ENCODE data around the gene MAP3K14.

The MAP3K14 gene

GRCh38 chr17:45338023-45338781, 21.4 kb upstream of the MAP3K14 start:
- H3K36me3 ChIP-seq (ENCODE audit: insufficient read depth, insufficient read length, low read length): no peaks in the 10 kb centered on the region
- H3K27me3 ChIP-seq (ENCODE audit: insufficient read depth, insufficient read length): no peaks in the 10 kb centered on the region
- H3K9ac ChIP-seq (ENCODE audit: insufficient read length, low read depth): no peak overlapping the region
- H3K9me3 ChIP-seq (ENCODE audit: insufficient read depth, low read length): no peaks in the 10 kb centered on the region
- peaks cover 13% of the 10 kb centered on the region for H3K4me1 ChIP-seq (ENCODE audit: insufficient read depth, insufficient read length)
- no peak overlapping the region for H3K4me3 ChIP-seq (ENCODE audit: insufficient read length, low read depth)
- TF ChIP-seq SUZ12 (IDR thresholded peaks at IDR 0.05; ENCODE audit: extremely low read depth, insufficient read depth, insufficient read length) (no peak), YY1 (IDR thresholded peaks at IDR 0.05; ENCODE audit: insufficient read depth, insufficient read length) (no peak), ZNF274 (IDR thresholded peaks at IDR 0.05; ENCODE audit: low read depth, low read length) (no peak)
- no peak for DNase-seq (ENCODE audit: low read depth, low spot score)

- Histone ChIP-seq H3K9ac (ENCODE audit: insufficient read length, low read depth) (no peak overlapping the region), H3K36me3 (ENCODE audit: insufficient read depth, insufficient read length, low read length) (no peaks in the 10 kb centered on the region), H3K4me1 (ENCODE audit: insufficient read depth, insufficient read length) (peaks cover 9% of the 10 kb centered on the region), H3K4me3 (ENCODE audit: insufficient read length, low read depth) (no peak overlapping the region), H3K9me3 (ENCODE audit: insufficient read depth, low read length) (no peaks in the 10 kb centered on the region), H3K27me3 (ENCODE audit: insufficient read depth, insufficient read length) (no peaks in the 10 kb centered on the region)
- TF ChIP-seq YY1 (IDR thresholded peaks at IDR 0.05; ENCODE audit: insufficient read depth, insufficient read length) (no peak), ZNF274 (IDR thresholded peaks at IDR 0.05; ENCODE audit: low read depth, low read length) (no peak), SUZ12 (IDR thresholded peaks at IDR 0.05; ENCODE audit: extremely low read depth, insufficient read depth, insufficient read length) (no peak)
- DNase-seq (ENCODE audit: low read depth, low spot score): no peak
Measured at GRCh38 chr17:45336390-45337182, 19.8 kb upstream of the MAP3K14 start.

- no peaks in the 10 kb centered on the region for H3K27me3 ChIP-seq (ENCODE audit: insufficient read depth, insufficient read length)
- DNase-seq (ENCODE audit: low read depth, low spot score): no peak
- H3K36me3 ChIP-seq (ENCODE audit: insufficient read depth, insufficient read length, low read length): no peaks in the 10 kb centered on the region
- H3K9ac ChIP-seq (ENCODE audit: insufficient read length, low read depth): no peak overlapping the region
- no peaks in the 10 kb centered on the region for H3K9me3 ChIP-seq (ENCODE audit: insufficient read depth, low read length)
- TF ChIP-seq SUZ12 (IDR thresholded peaks at IDR 0.05; ENCODE audit: extremely low read depth, insufficient read depth, insufficient read length) (no peak), YY1 (IDR thresholded peaks at IDR 0.05; ENCODE audit: insufficient read depth, insufficient read length) (no peak), ZNF274 (IDR thresholded peaks at IDR 0.05; ENCODE audit: low read depth, low read length) (no peak)
- no peak overlapping the region for H3K4me3 ChIP-seq (ENCODE audit: insufficient read length, low read depth)
- H3K4me1 ChIP-seq (ENCODE audit: insufficient read depth, insufficient read length): peaks cover 9% of the 10 kb centered on the region
Measured at GRCh38 chr17:45335721-45336120, 18.9 kb upstream of the MAP3K14 start.

- DNase-seq (ENCODE audit: low read depth, low spot score): no peak
- H3K27me3 ChIP-seq (ENCODE audit: insufficient read depth, insufficient read length): no peaks in the 10 kb centered on the region
- H3K9ac ChIP-seq (ENCODE audit: insufficient read length, low read depth): no peak overlapping the region
- H3K9me3 ChIP-seq (ENCODE audit: insufficient read depth, low read length): no peaks in the 10 kb centered on the region
- H3K4me3 ChIP-seq (ENCODE audit: insufficient read length, low read depth): no peak overlapping the region
- TF ChIP-seq SUZ12 (IDR thresholded peaks at IDR 0.05; ENCODE audit: extremely low read depth, insufficient read depth, insufficient read length) (no peak), ZNF274 (IDR thresholded peaks at IDR 0.05; ENCODE audit: low read depth, low read length) (no peak), YY1 (IDR thresholded peaks at IDR 0.05; ENCODE audit: insufficient read depth, insufficient read length) (no peak)
- H3K36me3 ChIP-seq (ENCODE audit: insufficient read depth, insufficient read length, low read length): no peaks in the 10 kb centered on the region
- H3K4me1 ChIP-seq (ENCODE audit: insufficient read depth, insufficient read length): peaks cover 10% of the 10 kb centered on the region
Measured at GRCh38 chr17:45334701-45335677, 18.2 kb upstream of the MAP3K14 start.

GRCh38 chr17:45334231-45334630, 17.4 kb upstream of the MAP3K14 start:
- Histone ChIP-seq H3K4me3 (ENCODE audit: insufficient read length, low read depth) (no peak overlapping the region), H3K9ac (ENCODE audit: insufficient read length, low read depth) (no peak overlapping the region), H3K9me3 (ENCODE audit: insufficient read depth, low read length) (no peaks in the 10 kb centered on the region), H3K27me3 (ENCODE audit: insufficient read depth, insufficient read length) (no peaks in the 10 kb centered on the region), H3K4me1 (ENCODE audit: insufficient read depth, insufficient read length) (peaks cover 14% of the 10 kb centered on the region), H3K36me3 (ENCODE audit: insufficient read depth, insufficient read length, low read length) (no peaks in the 10 kb centered on the region)
- TF ChIP-seq YY1 (IDR thresholded peaks at IDR 0.05; ENCODE audit: insufficient read depth, insufficient read length): no peak
- TF ChIP-seq ZNF274 (IDR thresholded peaks at IDR 0.05; ENCODE audit: low read depth, low read length): no peak
- no peak for TF ChIP-seq SUZ12 (IDR thresholded peaks at IDR 0.05; ENCODE audit: extremely low read depth, insufficient read depth, insufficient read length)
- DNase-seq (ENCODE audit: low read depth, low spot score): no peak

GRCh38 chr17:45333702-45334092, 16.9 kb upstream of the MAP3K14 start:
- Histone ChIP-seq H3K27me3 (ENCODE audit: insufficient read depth, insufficient read length) (no peaks in the 10 kb centered on the region), H3K4me1 (ENCODE audit: insufficient read depth, insufficient read length) (peaks cover 12% of the 10 kb centered on the region), H3K36me3 (ENCODE audit: insufficient read depth, insufficient read length, low read length) (no peaks in the 10 kb centered on the region), H3K4me3 (ENCODE audit: insufficient read length, low read depth) (no peak overlapping the region), H3K9me3 (ENCODE audit: insufficient read depth, low read length) (no peaks in the 10 kb centered on the region), H3K9ac (ENCODE audit: insufficient read length, low read depth) (no peak overlapping the region)
- DNase-seq (ENCODE audit: low read depth, low spot score): no peak
- TF ChIP-seq ZNF274 (IDR thresholded peaks at IDR 0.05; ENCODE audit: low read depth, low read length): no peak
- no peak for TF ChIP-seq YY1 (IDR thresholded peaks at IDR 0.05; ENCODE audit: insufficient read depth, insufficient read length)
- TF ChIP-seq SUZ12 (IDR thresholded peaks at IDR 0.05; ENCODE audit: extremely low read depth, insufficient read depth, insufficient read length): no peak
